ENCODE data around the gene RNF130.
A peak's percentile ranks its signal among the peaks of the same experiment; 100 is the strongest.
"Not testable (repeated sequence)": the region's sequence is repeated elsewhere in the genome, so short reads cannot be mapped to it uniquely, and the experiment has no call there.

The RNF130 gene

GRCh38 chr5:179967489-179967888, 104.1 kb downstream of the RNF130 start:
- no peak for DNase-seq

GRCh38 chr5:179964015-179964414, 107.5 kb downstream of the RNF130 start:
- no peak for DNase-seq

- no peak for DNase-seq
Observed at GRCh38 chr5:179963375-179963774, 108.2 kb downstream of the RNF130 start.

GRCh38 chr5:179960204-179960831, 111.2 kb downstream of the RNF130 start:
- DNase-seq, result no peak

- no peak for DNase-seq
Observed at GRCh38 chr5:179959641-179960040, 111.9 kb downstream of the RNF130 start.

- DNase-seq, result not testable (repeated sequence)
Observed at GRCh38 chr5:179959118-179959517, 112.4 kb downstream of the RNF130 start.

- no peak for DNase-seq
Observed at GRCh38 chr5:179955630-179956029, 115.9 kb downstream of the RNF130 start.

- DNase-seq, result no peak
Observed at GRCh38 chr5:179955062-179955461, 116.5 kb downstream of the RNF130 start.

GRCh38 chr5:179954434-179954833, 117.1 kb downstream of the RNF130 start:
- no peak for DNase-seq

GRCh38 chr5:179953987-179954386, 117.6 kb downstream of the RNF130 start:
- DNase-seq, result no peak

- DNase-seq, result no peak
Observed at GRCh38 chr5:179936976-179937681, 134.4 kb downstream of the RNF130 start.

GRCh38 chr5:179930788-179931473, 140.6 kb downstream of the RNF130 start:
- no peak for DNase-seq

GRCh38 chr5:179927824-179928223, 143.7 kb downstream of the RNF130 start:
- DNase-seq, result no peak

GRCh38 chr5:179926657-179927056, 144.9 kb downstream of the RNF130 start:
- no peak for DNase-seq

- DNase-seq, result no peak
Observed at GRCh38 chr5:179923436-179923835, 148.1 kb downstream of the RNF130 start.

- DNase-seq, result no peak
Observed at GRCh38 chr5:179920175-179920574, 151.4 kb downstream of the RNF130 start.

- no peak for DNase-seq
Observed at GRCh38 chr5:179919487-179920060, 152.0 kb downstream of the RNF130 start.

GRCh38 chr5:179918742-179919486, 152.6 kb downstream of the RNF130 start:
- DNase-seq, result no peak

- no peak for DNase-seq
Observed at GRCh38 chr5:179916523-179916922, 155.0 kb downstream of the RNF130 start.

- DNase-seq, result no peak
Observed at GRCh38 chr5:179915406-179915935, 156.1 kb downstream of the RNF130 start.

- DNase-seq, result peak; percentile 12
Observed at GRCh38 chr5:179914032-179914755, 157.4 kb downstream of the RNF130 start.

GRCh38 chr5:179913461-179913860, 158.1 kb downstream of the RNF130 start:
- DNase-seq, result no peak

All from activated CD4-positive, alpha-beta T cell treated with anti-CD3 and anti-CD28 coated beads, Interleukin-2, amount 50 U/mL, for 16 hours (primary cell).